MM.1S (cell line): ENCODE measurements around the gene ONECUT1.

Source experiments
- DNase-seq: peaks from one replicate; pipeline ENCODE4 v3.0.0-alpha.2; 2015
- H2AFZ ChIP-seq: fragments of 300-600 bp; sonication (generic); 2 replicates; pipeline ENCODE4 v1.6.0; 2016; ENCODE audit warnings: antibody characterized with exemption, low read length
- H3F3A ChIP-seq: fragments of 300-600 bp; sonication (generic); 2 replicates; pipeline ENCODE4 v1.6.1; 2016; ENCODE audit warnings: mild to moderate bottlenecking, antibody characterized with exemption, low read length, moderate library complexity, mixed read lengths; ENCODE audit not compliant: insufficient read depth
- H3K27ac ChIP-seq: fragments of 300-600 bp; sonication (generic); 2 replicates; pipeline ENCODE4 v1.5.1; 2016; ENCODE audit warnings: mild to moderate bottlenecking, low read length
- H3K27me3 ChIP-seq: fragments of 300-600 bp; sonication (generic); replicated peaks from 2 replicates; pipeline ENCODE4 v1.6.0; 2016; ENCODE audit warnings: low read length; ENCODE audit not compliant: insufficient read depth
- H3K36me3 ChIP-seq: fragments of 300-600 bp; sonication (generic); replicated peaks from 2 replicates; pipeline ENCODE4 v1.6.1; 2016; ENCODE audit warnings: mild to moderate bottlenecking, low read length, mixed read lengths; ENCODE audit not compliant: insufficient read depth
- H3K4me1 ChIP-seq: fragments of 300-600 bp; sonication (generic); 2 replicates; pipeline ENCODE4 v1.6.1; 2016; ENCODE audit warnings: low read length, mixed read lengths
- H3K4me2 ChIP-seq: fragments of 300-600 bp; sonication (generic); 2 replicates; pipeline ENCODE4 v1.6.0; 2016; ENCODE audit warnings: low read depth, low read length
- H3K4me3 ChIP-seq: fragments of 300-600 bp; sonication (generic); 2 replicates; pipeline ENCODE4 v1.5.1; 2016; ENCODE audit warnings: low read length, mixed read lengths
- H3K79me2 ChIP-seq: fragments of 300-600 bp; sonication (generic); 2 replicates; pipeline ENCODE4 v1.6.1; 2016; ENCODE audit warnings: mixed run types, low read length, mixed read lengths
- H3K9ac ChIP-seq: fragments of 300-600 bp; sonication (generic); 2 replicates; pipeline ENCODE4 v1.6.1; 2016; ENCODE audit warnings: low read length, mixed read lengths
- H3K9me2 ChIP-seq: fragments of 300-600 bp; sonication (generic); replicated peaks from 2 replicates; pipeline ENCODE4 v1.6.1; 2016; ENCODE audit warnings: mild to moderate bottlenecking, low read length, mixed read lengths; ENCODE audit not compliant: insufficient read depth
- H3K9me3 ChIP-seq: fragments of 300-600 bp; sonication (generic); replicated peaks from 2 replicates; pipeline ENCODE4 v1.6.1; 2016; ENCODE audit warnings: mild to moderate bottlenecking, low read length, mixed read lengths; ENCODE audit not compliant: insufficient read depth
- H4K20me1 ChIP-seq: fragments of 300-600 bp; sonication (generic); 2 replicates; pipeline ENCODE4 v1.6.1; 2016; ENCODE audit warnings: mild to moderate bottlenecking, low read length, moderate library complexity, mixed read lengths; ENCODE audit not compliant: insufficient read depth
- CTCF ChIP-seq: fragments of 300-600 bp; sonication (generic); IDR thresholded peaks from 2 replicates; pipeline ENCODE4 v1.5.1; 2016; ENCODE audit warnings: antibody characterized with exemption, low read length, mixed read lengths
- EZH2 ChIP-seq: fragments of 300-600 bp; sonication (generic); optimal IDR thresholded peaks from 2 replicates; pipeline ENCODE3; 2017; ENCODE audit warnings: low read depth, mild to moderate bottlenecking, antibody characterized with exemption, low read length, mixed read lengths
- EZH2phosphoT487 ChIP-seq: fragments of 300-600 bp; sonication (generic); IDR thresholded peaks from 2 replicates; pipeline ENCODE4 v1.6.1; 2018; ENCODE audit warnings: antibody characterized with exemption, low read length

ONECUT1 gene

GRCh38 chr15:52730594-52730993, 59.5 kb downstream of the ONECUT1 start:
- H4K20me1 ChIP-seq: no peaks in the 10 kb centered on the region
- peak overlapping the region; percentile 71 for H3K9ac ChIP-seq
- H3K27ac ChIP-seq: peak overlapping the region; percentile 97
- peak overlapping the region; percentile 35 for H3K4me3 ChIP-seq
- H3K9me3 ChIP-seq: no peaks in the 10 kb centered on the region
- no peaks in the 10 kb centered on the region for H3K36me3 ChIP-seq
- H2AFZ ChIP-seq: peak overlapping the region; percentile 41
- H3F3A ChIP-seq: peaks cover 43% of the 10 kb centered on the region
- no peaks in the 10 kb centered on the region for H3K79me2 ChIP-seq
- peaks cover 65% of the 10 kb centered on the region for H3K4me1 ChIP-seq
- peak overlapping the region; percentile 97 for H3K4me2 ChIP-seq
- no peaks in the 10 kb centered on the region for H3K27me3 ChIP-seq
- H3K9me2 ChIP-seq: no peaks in the 10 kb centered on the region
- TF ChIP-seq EZH2: no peak
- no peak for TF ChIP-seq CTCF
- no peak for TF ChIP-seq EZH2phosphoT487
- DNase-seq: peak; percentile 70

- Histone ChIP-seq H3K4me2 (peak overlapping the region; percentile 97), H3K36me3 (no peaks in the 10 kb centered on the region), H3K9ac (peak overlapping the region; percentile 71), H3F3A (peaks cover 43% of the 10 kb centered on the region), H3K4me3 (peak overlapping the region; percentile 35), H2AFZ (peak overlapping the region; percentile 41), H3K79me2 (no peaks in the 10 kb centered on the region), H3K4me1 (peaks cover 65% of the 10 kb centered on the region), H3K27ac (peak overlapping the region; percentile 97), H4K20me1 (no peaks in the 10 kb centered on the region), H3K9me2 (no peaks in the 10 kb centered on the region), H3K27me3 (no peaks in the 10 kb centered on the region), H3K9me3 (no peaks in the 10 kb centered on the region)
- TF ChIP-seq EZH2: no peak
- TF ChIP-seq CTCF: peak; percentile 46
- peak; percentile 91 for DNase-seq
Observed at GRCh38 chr15:52730173-52730572, 60.0 kb downstream of the ONECUT1 start.

- Histone ChIP-seq H3K36me3 (no peaks in the 10 kb centered on the region), H2AFZ (0 out of 2 replicates have a peak overlapping the region, but pooled peaks have one; percentile 26), H3K4me2 (peak overlapping the region; percentile 97), H4K20me1 (no peaks in the 10 kb centered on the region), H3K9me3 (no peaks in the 10 kb centered on the region), H3K27me3 (no peaks in the 10 kb centered on the region), H3K4me1 (peaks cover 60% of the 10 kb centered on the region), H3K27ac (peak overlapping the region; percentile 97), H3F3A (peaks cover 43% of the 10 kb centered on the region), H3K4me3 (no peak overlapping the region; the same call in 1 of the 2 replicates), H3K9ac (peak overlapping the region; percentile 71), H3K9me2 (no peaks in the 10 kb centered on the region), H3K79me2 (no peaks in the 10 kb centered on the region)
- peak; percentile 40 for DNase-seq
- TF ChIP-seq CTCF (no peak), EZH2 (no peak), EZH2phosphoT487 (no peak)
Observed at GRCh38 chr15:52728899-52729298, 61.2 kb downstream of the ONECUT1 start.

- no peaks in the 10 kb centered on the region for H3K27me3 ChIP-seq
- peaks cover 49% of the 10 kb centered on the region for H3K4me1 ChIP-seq
- no peak overlapping the region for H3K9ac ChIP-seq
- TF ChIP-seq EZH2: no peak
- no peak for TF ChIP-seq CTCF
- no peak for TF ChIP-seq EZH2phosphoT487
- no peaks in the 10 kb centered on the region for H3K79me2 ChIP-seq
- H3K36me3 ChIP-seq: no peaks in the 10 kb centered on the region
- H3K4me2 ChIP-seq: no peak overlapping the region
- peaks cover 41% of the 10 kb centered on the region for H3F3A ChIP-seq
- no peak overlapping the region for H3K4me3 ChIP-seq
- no peaks in the 10 kb centered on the region for H3K9me3 ChIP-seq
- peak overlapping the region; percentile 21; the same call in 1 of the 2 replicates for H3K27ac ChIP-seq
- no peaks in the 10 kb centered on the region for H3K9me2 ChIP-seq
- H4K20me1 ChIP-seq: no peaks in the 10 kb centered on the region
- DNase-seq: peak; percentile 40
- no peak overlapping the region for H2AFZ ChIP-seq
Observed at GRCh38 chr15:52727815-52728214, 62.3 kb downstream of the ONECUT1 start.
